Nucleus accumbens (tissue), 56 donors: Measurements from ENCODE around the gene FOSL1.
"Not testable (repeated sequence)": the region's sequence is repeated elsewhere in the genome, so short reads cannot be mapped to it uniquely, and the experiment has no call there.

Source experiments
- DNase-seq, 56 donors: peaks; one replicate each; lab custom pipeline; 2025; lab: John Stamatoyannopoulos, UW

The FOSL1 gene

DNA sequence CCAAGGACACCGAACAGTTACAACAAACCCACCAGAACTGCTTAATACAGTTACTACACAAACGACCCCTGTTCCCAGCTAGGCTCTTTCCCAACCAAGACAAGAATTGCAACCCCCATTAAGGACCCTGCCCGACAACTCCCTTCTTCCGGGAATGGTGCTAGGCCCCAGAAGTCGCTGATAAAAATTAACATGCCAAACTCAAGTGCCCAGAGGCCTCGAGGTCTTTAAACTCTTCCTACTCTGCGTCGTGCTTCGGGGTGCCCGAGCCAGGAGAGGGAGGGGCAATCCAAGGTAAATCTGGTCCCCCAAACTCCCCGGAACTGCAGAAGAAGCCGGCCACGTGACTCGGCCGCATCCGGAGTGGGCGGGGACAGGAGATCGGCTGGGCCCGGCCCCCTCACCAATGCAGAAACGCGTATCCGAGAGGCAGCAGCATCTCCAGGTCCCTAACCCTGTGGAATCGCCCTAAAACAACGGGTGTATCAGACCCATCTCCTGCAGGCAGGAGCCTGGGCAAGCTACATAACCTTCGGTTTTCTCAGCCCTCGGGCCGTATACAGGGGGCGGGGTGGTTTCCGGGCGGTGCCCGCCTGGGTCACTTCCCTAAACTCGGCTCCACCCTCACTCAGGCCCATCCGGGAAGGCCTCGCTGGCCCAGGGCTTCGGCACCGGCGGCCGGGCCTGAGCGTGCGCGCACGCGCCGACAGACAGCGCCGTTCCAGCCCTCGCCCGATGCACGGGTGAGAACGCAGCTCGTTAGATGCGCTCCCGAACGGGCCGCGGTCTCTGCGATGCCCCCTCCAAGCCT lies 43.3 kb downstream of the FOSL1 start:
- peak in 52 of 56 donors; percentile 26 to 87 (median 72) for DNase-seq

DNA sequence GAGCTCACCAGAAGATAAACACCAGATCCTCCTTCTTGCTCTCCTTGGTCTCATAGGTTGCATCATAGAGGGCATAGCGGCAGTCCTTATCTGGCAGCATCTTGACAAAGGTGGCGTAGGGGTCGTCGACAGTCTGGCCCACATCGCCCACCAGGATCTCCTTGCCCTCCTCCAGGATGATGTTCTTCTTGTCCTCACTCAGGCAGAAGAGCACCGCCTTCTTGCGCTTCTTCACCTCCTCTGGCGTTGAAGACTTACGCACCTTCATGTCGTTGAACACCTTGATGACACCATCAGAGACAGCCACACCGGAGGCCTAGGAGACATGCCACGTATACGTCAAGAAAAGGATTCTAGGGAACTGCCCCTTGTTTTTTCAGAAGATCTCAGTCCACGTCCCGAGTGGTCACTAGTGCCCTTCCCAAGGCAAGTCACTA lies 44.2 kb downstream of the FOSL1 start:
- no peak for DNase-seq

DNA sequence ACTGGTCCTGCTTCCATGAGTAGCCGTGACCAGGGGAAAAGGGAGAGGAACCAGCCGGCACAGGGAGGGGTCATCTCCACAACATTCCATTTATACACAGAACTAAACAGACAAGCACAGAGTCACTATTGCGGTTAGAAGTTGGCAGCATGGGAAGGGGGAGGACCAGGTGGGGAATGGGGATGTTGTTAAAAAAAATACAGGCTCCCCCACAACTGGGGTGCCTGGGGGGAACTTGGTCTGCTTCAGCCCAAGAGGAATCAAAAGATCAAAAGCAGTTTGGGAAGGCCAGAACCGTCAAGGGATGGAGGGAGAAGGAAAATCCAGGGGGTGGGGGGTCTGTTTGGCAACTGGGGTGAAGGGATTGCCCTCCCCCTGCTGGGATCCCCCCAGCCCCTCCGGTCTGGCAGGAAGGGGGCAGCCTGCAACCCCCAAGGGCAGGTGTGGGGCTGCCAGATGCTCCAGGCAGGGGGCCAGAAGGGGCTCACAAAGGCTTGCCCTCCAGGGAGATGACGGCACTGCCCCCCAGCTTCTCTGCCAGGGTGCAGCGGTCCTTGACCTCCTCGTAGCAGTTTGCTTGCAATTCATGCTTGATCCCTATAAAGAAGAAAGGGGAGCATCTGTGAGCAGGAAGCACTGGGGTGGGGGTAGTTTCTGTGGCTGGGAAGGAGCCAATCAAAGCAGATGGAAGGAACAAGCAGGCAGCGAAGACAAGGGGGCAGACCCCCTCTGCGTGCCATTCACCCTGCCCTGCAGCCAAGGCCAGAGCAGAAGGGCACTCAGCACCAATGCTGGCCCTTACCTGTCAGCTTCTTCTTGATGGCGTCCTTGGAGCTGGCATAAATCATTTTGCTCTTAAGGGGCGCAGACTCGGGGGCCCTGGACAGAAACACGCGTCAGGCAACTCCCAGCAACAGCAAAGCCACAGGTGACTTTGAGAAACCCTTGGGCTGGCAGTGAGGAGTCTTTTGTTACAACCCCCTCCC lies 45.0 kb downstream of the FOSL1 start:
- DNase-seq = no peak

DNA sequence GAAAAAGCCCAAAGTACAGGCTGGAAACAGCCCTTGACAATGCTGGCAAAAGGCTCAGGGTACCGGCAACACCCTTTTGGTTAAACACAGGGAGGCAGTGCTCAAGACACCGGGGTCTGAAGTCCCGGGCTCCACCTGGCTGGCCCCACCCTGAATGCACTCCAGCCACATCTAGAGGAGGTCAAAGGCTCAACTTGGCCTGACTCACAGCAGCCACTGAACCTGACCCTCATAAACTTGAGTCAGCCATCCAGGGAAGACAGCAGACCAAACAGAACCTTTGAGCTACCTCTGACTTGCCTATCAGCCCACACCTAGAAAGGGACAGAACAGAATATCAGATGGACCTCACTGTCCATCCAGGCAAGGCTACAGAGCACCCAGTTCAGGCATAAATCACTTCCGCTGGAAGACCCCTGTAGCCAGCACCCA lies 46.0 kb downstream of the FOSL1 start:
- DNase-seq = no peak

DNA sequence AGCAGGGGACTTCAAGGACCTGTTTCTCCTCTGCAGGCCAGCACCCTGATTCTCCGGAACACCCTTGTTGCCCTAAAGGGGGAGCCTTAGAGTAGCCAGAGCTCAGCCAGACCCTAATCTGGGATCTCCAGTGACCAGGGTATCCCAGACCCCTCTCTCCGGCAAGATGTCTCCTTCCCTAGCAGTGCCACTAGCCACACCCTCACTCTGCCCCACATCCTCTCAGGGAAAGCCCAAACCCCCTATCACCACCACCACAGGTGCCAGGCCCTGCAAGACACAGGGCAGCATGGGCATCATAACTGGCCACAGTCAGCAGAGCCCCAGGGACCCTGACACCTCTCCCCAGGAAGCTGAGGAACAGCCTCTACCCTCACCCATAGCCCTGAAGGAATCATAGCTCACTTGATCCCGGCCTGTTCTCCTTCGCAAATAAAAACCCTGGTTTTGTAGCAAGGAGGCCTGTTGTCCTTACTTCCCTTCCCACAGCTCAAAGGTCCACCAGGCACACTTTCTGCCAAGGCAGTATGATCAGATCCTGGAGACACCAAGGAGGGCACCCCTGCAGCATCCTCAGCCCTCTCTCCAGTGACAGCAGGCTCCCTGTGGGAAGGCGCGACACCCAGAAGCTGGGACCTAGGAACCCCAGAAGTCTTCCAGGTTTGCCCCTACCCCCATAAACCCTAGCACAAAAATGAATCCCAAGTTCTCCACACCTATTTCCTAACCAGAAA lies 46.8 kb downstream of the FOSL1 start:
- DNase-seq = no peak

DNA sequence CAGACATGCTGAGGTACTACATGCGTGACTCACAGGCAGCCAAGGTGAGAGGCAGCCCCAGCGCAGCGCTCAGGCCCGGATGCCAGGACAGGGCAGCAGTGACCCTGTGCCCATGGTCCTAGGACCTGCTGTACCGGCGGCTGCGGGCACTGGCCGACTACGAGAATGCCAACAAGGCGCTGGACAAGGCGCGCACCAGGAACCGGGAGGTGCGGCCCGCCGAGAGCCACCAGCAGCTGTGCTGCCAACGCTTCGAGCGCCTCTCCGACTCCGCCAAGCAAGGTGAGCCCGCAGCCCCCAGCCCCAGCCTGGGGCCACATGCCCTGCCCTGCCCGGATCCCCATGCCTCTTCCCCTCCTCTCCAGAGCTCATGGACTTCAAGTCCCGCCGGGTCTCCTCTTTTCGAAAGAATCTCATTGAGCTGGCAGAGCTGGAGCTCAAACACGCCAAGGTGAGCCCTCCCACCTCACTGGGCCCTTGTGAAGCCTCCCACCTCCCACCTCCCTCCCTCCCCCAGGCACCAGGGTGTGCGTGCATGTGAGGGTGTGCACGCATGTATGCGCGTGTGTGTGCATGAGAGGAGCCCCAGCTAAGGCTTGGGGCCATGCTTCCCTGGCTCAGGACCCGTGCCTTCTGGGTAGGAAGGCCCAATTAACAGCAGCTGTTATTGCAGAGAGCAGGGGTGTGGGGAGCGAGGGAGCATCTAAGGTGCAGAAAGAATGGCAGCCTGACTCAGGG lies 47.5 kb downstream of the FOSL1 start:
- DNase-seq = no peak

DNA sequence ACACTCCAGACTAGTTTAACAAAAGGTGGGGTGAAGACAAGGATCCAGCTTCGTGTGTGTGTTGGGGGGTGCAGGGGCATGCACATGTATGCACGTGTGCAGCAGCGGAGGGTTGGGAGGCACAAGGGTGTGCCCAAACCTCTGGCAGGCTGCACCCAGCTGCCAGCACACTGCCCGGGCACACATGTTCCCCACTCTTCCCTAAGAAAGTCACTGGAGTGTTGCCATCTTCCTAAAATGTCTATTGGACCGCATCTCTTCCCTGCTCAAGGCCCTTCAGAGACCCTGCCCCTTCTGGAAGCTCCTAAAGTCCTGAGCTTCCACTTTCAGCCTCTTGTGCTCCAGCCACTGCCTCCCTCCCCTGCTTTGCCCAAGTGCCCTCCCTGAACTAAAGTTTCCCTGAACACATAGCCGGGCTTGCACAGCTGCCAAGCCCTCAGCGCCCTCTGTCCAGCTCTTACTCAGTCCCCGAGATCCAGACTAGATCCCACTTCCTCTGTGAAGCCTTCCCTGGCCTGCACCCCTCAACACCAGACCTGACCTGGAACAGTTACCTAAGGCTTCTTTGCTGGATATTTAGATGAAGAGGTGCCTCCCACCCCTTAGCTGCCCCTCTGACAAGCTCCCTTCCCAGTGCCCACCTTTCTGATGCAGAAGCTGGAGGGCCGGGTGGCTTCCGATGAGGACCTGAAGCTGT lies 48.2 kb downstream of the FOSL1 start:
- no peak for DNase-seq

DNA sequence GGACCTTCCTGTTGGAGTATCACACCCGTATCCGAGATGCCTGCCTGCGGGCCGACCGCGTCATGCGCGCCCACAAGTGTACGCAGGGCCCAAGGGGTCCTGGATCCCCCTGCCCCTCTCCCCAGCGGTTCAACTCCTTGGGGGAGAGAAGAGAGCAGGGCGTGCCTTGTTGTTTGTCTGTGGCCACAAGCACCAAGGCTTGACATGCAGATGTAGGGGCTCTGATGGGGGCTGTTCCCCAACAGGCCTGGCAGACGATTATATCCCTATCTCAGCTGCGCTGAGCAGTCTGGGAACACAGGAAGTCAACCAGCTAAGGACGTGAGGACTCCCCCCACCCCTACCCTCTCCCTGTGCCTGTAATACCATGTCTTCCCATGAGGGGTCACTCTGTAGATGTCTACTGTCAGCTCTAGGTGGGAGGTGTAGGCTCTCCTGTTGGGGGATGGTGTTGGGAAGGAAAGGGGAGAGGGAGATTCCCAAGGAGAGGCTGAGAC lies 49.1 kb downstream of the FOSL1 start:
- no peak for DNase-seq

DNA sequence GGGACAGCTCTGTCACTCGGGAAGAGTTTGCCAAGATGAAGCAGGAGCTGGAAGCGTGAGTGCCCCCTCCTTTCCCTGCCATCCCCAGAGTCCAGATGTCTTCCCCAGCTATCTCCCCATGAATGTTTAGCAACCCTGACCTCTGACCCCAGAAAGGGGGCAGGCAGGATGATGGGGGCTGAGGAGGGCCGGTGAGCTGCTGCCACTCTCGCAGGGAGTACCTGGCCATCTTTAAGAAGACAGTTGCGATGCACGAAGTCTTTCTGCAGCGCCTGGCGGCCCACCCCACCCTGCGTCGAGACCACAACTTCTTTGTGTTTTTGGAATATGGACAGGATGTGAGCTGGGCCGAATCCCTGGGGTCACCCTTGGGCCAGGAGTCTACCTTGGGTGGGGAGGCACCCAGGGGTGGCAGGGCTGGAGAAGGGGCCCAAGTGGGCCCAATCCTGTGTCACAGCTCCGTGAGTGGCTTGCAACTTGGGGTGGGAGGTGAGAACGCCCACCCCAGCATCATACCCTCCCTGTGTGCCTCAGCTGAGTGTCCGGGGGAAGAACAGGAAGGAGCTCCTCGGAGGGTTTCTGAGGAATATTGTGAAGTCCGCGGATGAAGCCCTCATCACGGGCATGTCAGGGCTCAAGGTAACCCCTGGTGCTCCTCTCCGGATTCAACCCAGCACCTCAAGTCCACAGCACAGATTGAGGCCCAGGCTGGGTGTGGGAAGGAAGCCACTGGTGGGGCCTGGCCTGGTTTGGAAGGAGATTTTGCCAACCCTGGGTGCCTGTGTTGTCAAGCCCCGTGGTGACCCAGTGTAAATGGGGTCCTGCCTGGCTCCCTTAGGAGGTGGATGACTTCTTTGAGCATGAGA lies 49.7 kb downstream of the FOSL1 start:
- no peak for DNase-seq

DNA sequence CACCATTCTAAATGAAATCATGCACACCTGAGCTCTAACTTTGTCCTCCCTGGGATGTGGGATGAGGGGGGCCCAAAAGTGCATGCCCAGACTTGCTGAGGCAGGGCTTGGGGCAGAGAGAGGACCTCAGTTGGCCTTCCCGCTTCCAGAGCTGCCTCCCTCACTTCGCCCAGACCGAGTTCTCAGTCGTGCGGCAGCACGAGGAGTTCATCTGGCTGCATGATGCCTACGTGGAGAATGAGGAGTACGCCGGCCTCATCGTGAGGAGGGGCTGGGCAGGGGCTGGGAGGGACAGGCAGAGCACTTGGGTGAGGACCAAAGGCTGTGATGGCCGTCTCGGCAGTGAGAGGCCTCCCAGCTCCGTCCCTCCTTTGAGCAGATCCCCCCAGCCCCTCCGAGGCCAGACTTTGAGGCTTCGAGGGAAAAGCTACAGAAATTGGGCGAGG lies 50.4 kb downstream of the FOSL1 start:
- DNase-seq = no peak

DNA sequence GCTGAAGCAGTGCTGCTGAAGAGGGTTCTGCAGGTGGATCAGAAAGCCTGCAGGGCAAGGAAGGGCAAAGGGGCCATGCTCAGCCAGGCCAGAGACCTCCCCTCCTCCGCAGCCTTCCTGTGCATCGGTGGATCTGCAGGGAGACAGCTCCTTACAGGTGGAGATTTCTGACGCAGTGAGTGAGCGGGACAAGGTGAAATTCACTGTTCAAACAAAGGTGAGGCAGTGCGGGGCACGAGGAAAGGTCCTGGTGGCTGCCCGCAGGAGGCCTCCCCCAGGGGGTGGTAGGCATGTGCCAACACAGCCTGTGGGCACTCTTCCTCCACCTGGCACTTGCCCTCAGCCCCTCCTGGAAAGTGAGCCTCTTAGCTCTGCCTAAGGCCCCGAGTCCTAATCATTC lies 50.8 kb downstream of the FOSL1 start:
- no peak for DNase-seq

DNA sequence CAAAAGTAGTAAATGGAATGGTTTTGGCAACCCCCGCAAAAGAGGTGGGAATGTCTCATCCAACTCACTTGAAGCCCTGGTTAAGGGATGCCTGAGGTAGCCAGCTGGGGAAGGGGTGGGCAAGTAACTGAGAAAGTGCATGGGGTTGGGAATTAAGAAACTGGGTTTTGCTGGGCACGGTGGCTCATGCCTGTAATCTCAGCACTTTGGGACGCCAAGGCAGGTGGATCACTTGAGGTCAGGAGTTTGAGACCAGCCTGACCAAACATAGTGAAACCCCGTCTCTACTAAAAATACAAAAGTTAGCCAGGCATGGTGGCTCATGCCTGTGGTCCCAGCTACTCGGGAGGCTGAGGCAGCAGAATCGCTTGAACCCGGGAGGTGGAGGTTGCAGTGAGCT lies 51.5 kb downstream of the FOSL1 start:
- DNase-seq = not testable (repeated sequence)

DNA sequence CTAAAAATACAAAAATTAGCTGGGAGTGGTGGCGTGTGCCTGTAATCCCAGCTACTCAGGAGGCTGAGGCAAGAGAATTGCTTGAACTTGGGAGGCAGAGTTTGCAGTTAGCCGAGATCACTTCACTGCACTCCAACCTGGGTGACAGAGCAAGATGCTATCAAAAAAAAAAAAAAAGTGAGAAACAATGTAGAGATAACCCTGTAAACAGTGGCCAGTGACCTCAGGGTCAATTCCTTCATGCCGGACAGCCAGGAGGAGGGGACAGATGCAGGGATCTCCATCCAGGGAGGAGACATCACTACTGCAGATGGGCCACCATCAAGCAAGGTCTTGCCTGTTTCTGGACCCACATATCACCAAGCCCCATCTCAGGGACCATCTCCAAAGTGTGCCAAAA lies 52.4 kb downstream of the FOSL1 start:
- DNase-seq = no peak

DNA sequence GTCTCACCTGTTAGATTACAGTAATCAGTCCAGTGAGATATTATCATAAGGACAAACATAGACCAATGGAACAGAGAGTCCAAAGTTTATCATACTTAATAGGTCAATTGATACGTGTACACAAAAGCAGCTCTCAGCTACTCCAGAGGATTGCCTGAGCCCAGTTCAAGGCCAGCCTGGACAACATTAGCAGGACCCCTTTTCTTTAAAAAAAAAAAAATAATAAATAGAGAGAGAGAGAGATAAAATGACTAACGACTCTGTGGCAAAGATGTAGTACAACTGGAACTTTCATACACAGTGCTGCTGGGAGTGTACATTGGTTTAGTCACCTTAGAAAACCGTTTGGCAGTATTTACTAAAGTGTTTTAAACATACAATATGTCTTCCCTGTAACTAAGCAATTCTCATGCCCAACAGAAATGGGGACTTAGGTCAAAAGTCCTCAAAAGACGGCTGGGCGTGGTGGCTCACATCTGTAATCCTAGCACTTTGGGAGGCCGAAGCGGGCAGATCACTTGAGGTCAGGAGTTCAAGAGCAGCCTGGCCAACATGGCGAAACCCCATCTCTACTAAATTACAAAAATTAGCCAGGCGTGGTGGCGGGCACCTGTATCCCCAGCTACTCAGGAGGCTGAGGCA lies 55.8 kb downstream of the FOSL1 start:
- DNase-seq = no peak

DNA sequence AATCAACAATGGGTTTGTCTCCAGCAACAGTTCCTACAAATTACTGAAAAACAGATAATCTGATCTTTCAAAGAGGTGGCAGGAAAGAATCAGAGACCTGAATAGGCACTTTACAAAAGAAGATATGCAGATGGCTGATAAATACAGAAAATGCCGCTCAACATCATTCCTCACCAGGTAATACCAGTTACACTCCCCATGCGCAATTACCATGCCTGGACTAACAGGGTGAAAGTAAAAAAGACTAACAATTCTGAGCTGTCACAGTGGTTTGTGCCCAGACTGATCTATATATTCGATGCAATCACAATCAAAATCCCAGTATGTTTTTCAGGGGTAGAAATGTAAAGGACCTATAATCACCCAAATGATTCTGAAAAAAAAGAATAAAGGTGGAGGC lies 56.4 kb downstream of the FOSL1 start:
- DNase-seq = no peak

DNA sequence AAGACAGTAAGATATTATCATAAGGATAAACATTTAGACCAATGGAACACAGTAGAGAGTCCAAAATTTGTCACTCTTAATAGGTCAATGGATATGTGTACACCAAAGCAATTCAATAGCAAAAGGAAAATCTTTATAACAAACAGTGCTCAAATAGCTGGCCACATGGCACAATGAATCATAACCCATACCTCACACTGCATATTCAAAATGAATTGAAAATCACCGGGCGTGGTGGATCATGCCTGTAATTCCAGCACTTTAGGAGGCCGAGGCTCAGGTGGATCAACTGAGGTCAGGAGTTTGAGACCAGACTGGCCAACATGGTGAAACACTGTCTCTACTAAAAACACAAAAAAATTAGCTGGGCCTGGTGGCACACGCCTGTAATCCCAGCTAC lies 58.0 kb downstream of the FOSL1 start:
- no peak for DNase-seq
